Epithelial cell of proximal tubule (primary cell): Measurements from ENCODE around the gene SLC38A2. TPM values are rescaled to one million over a fixed set of nuclear protein-coding genes. Genes with fewer than 3 reads are reported as not detected.

Experiments used
- DNase-seq: peaks from one replicate; pipeline ENCODE4 v3.0.0-alpha.2; 2011; ENCODE audit warnings: low read depth
- H3K4me3 ChIP-seq: 2 replicates; pipeline ENCODE4 v1.5.1; 2011; ENCODE audit warnings: low read depth, mild to moderate bottlenecking, low read length
- CTCF ChIP-seq: conservative IDR thresholded peaks from 2 replicates; pipeline ENCODE4 v1.5.1; 2012; ENCODE audit warnings: low read depth, mild to moderate bottlenecking, low read length
- total RNA-seq: library from RNA; depleted of rRNA; stranded (reverse); fragments of >200 nt; gene quantifications from 2 replicates; pipeline ENCODE4 v1.2.3, GENCODE V29; 2015

The SLC38A2 gene
- total RNA-seq, 1 donor from 2014 or later = 163 TPM

GRCh38 chr12:46386877-46387629 lies 14.5 kb upstream of the SLC38A2 start:
- no peak for DNase-seq
- no peak overlapping the region for H3K4me3 ChIP-seq

GRCh38 chr12:46386360-46386867 lies 13.8 kb upstream of the SLC38A2 start:
- DNase-seq = peak; percentile 67
- H3K4me3 ChIP-seq = no peak overlapping the region
- no peak for TF ChIP-seq CTCF

More at GRCh38 chr12:46386877-46387629, 14.5 kb upstream of the SLC38A2 start:
- TF ChIP-seq CTCF = no peak

GRCh38 chr12:46385438-46385837 lies 12.9 kb upstream of the SLC38A2 start:
- DNase-seq = no peak
- no peak overlapping the region for H3K4me3 ChIP-seq
- no peak for TF ChIP-seq CTCF

DNA sequence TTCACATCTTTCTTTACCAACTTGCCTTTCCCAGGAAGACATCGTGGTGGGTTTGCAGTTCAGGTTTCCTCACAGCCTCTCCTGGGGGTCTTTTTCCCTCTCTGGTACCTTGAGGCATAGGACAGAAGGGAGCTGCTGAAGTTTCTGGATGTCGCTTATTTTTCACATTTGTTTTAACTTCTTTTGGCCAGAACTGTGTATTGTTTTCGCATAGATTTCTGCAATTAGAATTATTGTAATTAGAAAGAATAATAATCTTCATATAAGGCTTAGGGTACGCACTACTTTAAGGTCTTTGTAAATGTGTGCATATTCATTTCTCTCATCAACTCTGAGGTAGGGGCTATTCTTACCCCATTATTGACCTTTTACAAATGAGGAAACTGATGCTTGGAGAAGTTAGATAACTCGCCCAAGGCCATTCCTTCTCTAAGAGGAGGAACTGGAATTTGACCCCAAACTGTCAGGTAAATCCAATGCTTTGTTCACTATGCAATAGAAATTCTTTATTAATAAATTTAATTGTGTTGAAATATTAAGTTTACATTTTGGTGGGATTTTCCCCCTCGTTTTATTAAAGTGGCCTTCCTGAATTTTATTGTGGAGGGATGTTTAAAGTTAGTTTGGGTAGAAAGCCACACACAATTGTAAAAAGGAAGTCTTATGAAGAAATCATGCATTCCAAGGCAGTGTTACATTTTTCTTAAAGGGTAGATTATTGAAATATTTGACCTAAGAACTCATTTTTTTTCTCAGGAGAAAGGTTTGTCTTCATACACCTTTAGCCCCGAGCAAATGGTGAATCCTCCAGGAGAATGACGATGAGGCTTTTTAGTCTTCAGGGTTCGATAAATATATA lies 12.1 kb upstream of the SLC38A2 start:
- TF ChIP-seq CTCF = no peak
- DNase-seq = no peak
- H3K4me3 ChIP-seq = peak overlapping the region; percentile 68

GRCh38 chr12:46383654-46384450 lies 11.3 kb upstream of the SLC38A2 start:
- no peak for TF ChIP-seq CTCF
- H3K4me3 ChIP-seq = peak overlapping the region; percentile 68
- no peak for DNase-seq

DNA sequence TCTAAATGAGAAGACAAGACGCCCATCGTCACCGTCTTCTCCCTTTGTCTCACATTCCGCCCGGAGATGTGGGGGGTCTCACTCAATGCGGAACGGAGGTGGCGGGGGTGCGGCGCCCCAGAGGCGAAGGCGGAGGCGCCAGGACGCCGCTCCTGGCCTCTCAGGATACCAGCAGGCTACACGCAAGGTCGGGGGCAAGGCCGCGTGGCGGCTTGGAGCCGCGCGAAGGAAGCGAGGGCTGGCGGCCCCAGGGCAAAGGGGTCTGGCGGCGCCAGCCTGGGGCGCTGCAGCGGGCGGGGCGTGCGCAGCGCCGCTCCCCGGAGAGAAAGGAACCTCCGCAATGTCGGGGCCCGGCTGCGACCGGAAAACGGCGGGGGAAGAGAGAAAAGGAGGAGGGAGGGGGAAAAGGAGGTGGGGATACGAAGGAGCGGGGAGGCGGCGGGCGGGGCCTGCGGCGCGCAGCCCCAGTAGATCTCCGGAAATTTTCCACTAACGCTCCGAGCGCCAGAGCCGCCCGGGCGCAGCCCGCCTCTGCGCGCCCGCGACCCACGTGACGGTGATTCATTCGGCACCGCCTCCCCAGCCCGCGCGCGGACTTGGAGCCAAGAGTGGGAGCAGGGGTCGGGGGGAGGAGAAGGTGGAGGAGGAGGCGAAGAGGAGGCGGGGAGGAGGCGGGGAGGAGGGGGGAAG lies 10.5 kb upstream of the SLC38A2 start:
- DNase-seq = no peak
- peak overlapping the region; percentile 68 for H3K4me3 ChIP-seq
- no peak for TF ChIP-seq CTCF
